ENCODE data around the gene SETD1A.

The SETD1A gene

DNA sequence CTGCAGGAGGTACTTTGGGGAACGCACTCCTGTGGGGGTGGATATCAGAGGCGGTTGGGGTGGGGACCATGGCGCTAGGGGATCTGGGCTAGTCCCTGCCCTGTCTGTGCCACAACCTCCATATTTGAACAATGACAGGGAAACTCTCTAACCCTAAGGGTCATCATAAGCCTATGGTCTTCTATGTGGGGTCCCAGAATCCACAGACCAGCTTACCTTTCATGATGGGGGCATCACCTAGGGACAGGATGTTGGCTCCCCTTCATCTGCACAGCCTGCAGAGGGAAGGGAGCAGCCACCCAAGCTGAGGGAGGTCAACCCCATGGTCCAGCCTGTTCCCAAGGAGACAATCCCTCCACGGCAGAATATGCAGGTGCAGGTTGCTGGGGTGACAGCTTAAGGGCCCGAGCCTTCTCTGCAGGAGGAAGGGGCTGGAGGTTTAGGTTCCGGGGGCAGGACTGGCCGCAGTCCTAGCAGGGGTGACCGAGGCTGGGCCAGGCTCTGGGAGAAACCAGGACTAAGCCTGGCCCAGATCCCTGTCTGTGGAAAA, 7.0 kb upstream of the SETD1A start:
- Histone ChIP-seq H3K27ac (peak overlapping the region in 19 of 21 experiments; percentile 79 to 98 (median 93)), H3K4me3 (peak overlapping the region; percentile 65 to 94 (median 72))

DNA sequence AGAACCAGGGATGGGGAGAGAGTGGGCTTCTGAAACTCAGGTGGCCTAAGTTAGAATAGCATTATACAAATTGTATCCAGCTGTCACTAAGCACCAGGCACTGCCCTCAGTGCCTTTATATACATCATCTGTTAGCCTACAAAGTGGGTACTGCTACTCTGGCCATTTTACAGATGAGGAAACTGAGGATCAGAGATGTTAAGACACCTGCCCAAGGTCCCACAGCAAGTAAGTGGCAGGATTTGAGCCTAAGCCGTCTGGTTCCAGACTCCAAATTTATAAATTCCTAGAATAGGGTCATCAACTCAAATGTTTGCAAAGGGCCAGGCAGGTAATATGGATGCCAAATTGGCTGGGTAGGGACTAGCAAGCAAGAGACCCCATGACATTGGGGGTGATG, 6.4 kb upstream of the SETD1A start:
- Histone ChIP-seq H3K4me3 (peak overlapping the region in 1 of 7 experiments; percentile 70), H3K27ac (peak overlapping the region in 7 of 21 experiments; percentile 5 to 92 (median 87))

DNA sequence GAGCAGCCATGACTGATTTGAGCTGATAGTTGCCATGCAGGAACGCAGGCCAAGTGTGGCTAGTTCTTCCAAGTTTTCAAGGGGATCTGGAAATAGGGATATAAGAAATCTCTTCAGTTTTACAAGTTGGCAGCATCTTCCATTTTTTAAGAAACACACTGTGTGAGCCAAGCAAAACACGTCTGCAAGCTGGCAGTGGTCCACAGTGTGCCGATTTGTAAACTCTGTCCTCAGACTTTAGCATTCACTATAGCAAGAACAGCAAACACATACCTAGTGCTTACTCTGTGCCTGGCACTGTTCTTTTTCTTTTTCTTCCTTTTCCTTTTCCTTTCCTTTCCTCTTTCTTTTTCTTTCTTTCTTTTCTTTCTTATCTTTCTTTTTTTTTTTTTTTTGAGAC, 5.8 kb upstream of the SETD1A start:
- peak overlapping the region in 4 of 21 experiments; percentile 5 to 92 (median 62) for H3K27ac ChIP-seq
- no peak overlapping the region for H3K4me3 ChIP-seq

DNA sequence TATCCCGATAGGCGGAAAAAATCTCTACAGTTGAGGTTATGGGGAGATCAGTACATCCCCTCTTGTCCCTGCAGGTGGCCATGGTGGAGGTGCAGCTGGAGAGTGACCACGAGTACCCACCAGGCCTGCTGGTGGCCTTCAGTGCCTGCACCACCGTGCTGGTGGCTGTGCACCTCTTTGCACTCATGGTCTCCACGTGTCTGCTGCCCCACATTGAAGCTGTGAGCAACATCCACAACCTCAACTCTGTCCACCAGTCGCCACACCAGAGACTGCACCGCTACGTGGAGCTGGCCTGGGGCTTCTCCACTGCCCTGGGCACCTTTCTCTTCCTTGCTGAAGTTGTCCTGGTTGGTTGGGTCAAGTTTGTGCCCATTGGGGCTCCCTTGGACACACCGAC, 4.4 kb upstream of the SETD1A start:
- peak overlapping the region in 3 of 21 experiments; percentile 1 to 50 (median 14) for H3K27ac ChIP-seq

DNA sequence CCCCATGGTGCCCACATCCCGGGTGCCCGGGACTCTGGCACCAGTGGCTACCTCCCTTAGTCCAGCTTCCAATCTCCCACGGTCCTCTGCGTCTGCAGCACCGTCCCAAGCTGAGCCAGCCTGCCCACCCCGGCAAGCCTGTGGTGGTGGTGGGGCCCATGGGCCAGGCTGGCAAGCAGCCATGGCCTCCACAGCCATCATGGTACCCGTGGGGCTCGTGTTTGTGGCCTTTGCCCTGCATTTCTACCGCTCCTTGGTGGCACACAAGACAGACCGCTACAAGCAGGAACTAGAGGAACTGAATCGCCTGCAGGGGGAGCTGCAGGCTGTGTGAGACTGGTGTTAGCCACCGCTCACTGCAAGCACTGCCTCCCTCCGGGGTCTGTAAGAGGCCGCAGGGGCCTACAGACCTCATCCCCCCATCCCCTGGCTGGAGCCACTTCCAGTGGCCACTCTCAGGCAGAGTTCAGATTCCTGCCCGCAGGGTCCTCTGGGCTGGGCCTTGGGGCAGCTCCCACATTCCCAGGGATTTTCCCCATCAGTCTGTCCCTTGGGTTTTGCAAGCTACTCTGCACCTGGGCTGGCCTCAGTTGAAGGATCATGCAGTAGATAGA, 3.9 kb upstream of the SETD1A start:
- Histone ChIP-seq H3K27ac (peak overlapping the region in 4 of 21 experiments; percentile 1 to 50 (median 24)), H3K4me3 (no peak overlapping the region)

More for the DNA sequence above, 4.4 kb upstream of the SETD1A start:
- H3K4me3 ChIP-seq: no peak overlapping the region

DNA sequence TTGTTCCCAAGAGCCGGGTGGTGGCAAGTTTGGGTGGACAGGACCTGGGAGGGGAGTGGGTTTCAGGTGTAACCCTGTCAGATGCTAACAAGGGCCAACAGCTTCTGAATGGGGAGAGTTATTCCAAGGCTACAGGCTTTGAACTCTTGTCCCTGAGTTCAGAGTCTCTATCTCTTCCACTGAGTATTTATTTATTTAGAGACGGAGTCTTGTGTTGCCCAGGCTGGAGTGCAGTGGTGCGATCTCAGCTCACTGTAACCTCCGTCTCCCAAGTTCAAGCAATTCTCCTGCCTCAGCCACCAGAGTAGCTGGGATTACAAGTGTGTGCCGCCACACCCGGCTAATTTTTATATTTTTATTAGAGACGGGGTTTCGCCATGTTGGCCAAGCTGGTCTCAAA, 2.6 kb upstream of the SETD1A start:
- no peak overlapping the region for H3K4me3 ChIP-seq
- no peak overlapping the region for H3K27ac ChIP-seq

DNA sequence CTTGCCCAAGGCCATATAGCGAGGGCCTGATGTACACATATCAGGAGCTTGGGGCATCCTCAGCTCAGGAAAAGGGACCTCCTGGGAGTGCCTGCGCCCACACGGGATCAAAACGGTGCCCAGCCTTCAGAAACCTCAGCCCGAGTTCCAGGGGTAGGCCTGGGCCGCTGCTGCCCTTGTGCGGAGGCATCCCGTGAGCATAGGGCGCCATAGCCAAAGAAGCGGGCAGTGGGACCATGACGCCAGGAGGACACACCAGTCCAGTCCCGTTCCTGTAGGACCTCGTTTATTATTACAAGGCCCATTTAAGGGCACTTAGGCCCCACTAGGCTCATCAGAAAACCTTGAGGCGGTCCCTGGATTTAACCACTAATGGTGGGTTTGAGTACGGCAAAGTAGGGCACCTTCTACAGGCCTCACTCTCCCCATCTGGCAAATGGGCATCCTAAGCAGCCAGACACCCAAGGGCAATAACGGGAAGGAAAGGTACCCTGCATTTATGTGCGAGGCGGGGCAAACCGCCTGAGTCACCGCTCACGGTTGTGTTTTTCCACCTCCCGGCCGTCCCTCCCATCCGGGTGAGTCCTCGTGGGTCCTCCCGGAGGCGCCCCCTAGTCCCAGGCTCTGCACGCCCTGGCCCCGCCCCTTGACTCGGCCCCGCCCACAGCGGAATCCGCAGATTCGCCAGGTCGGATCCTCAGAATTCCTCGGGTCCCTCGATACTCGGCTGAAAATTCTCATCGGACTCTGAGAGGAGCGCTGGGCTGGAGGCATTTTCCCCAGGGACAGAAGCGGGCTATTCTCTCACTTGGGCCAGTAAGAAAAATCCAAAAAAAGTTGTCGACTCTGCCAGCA, 726 bp upstream of the SETD1A start:
- Histone ChIP-seq H3K27ac (peak overlapping the region; percentile 89 to 100 (median 99)), H3K4me3 (peak overlapping the region; percentile 59 to 93 (median 81))

DNA sequence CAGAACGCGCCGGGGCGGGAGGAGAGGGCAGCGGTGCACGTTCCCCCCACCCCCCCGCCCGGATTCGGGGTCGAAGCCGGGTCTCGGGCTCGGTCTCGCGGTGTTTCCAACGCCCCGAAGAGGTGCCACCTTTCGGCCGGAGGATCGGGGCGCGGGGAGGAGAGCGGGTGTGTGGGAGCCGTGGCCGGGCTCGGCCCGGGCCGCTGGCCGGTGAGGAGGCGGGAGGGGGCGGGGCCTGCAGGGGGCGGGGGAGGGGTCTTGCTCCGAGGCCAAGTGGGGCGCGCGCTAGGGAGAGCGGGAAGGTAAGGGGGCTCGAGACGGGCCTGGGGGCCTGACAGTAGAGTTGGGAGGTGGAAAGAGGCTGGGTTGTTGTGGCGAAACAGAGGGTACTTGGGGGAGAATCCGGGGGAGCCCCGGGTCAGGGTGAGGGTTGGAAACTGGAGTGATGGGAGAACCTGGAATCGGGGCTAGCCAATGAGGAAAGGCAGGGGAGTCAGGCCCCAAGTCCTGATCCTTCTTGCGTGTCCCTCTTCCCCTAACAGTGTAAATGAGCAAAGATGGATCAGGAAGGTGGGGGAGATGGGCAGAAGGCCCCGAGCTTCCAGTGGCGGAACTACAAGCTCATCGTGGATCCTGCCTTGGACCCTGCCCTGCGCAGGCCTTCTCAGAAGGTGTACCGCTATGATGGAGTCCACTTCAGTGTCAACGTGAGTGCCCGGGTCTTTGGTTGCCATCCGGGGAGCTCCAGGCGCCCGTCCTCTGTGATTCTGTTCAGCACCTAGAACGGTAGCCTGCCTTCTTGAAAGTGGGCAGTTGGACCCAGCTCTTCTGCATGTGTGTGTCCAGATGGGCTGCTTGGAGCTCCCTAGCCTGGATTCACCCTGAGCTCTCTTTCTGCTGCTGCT, 873 bp downstream of the SETD1A start:
- Histone ChIP-seq H3K27ac (peak overlapping the region; percentile 89 to 100 (median 99)), H3K4me3 (peak overlapping the region; percentile 59 to 93 (median 81))

DNA sequence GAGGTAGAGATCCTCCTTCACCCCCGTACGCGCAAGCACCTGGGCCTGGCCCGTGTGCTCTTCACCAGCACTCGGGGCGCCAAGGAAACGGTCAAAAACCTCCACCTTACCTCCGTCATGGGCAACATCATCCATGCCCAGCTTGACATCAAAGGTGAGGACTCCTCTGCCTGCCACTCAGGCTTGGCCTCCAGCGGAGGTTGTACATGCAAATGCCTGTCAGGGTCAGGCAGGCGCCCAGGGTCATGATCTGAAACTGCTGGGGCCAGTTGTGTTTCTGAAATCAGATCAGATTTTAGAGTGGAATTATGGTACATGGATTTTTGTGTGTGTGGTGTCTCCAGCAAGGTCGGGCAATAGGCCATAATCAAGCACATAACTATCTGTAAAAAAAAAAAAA, 3.8 kb downstream of the SETD1A start:
- H3K27ac ChIP-seq: no peak overlapping the region

DNA sequence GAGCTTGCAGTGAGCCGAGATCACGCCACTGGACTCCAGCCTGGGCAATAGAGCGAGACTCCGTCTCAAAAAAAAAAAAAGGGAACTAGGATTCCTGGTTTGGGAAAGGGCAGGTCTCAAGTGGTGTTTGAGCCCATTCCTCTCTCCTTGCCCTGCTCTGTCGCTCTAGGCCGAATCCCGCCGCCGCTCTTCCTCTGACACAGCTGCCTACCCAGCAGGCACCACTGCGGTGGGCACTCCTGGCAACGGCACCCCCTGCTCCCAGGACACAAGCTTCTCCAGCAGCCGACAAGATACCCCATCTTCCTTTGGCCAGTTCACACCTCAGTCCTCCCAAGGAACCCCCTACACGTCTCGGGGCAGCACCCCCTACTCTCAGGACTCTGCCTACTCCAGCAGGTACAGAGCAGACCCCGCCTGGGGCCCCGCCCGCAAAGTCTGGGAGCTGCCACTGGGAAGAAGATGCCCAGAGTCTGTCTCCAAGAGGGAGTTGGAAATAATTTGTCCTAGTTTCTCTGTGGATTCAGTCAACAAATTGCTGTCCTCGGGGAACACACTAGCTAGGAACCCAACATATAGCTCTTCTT, 6.5 kb downstream of the SETD1A start:
- Histone ChIP-seq H3K4me3 (no peak overlapping the region), H3K27ac (no peak overlapping the region)

More for the DNA sequence above, 3.8 kb downstream of the SETD1A start:
- H3K4me3 ChIP-seq: no peak overlapping the region

DNA sequence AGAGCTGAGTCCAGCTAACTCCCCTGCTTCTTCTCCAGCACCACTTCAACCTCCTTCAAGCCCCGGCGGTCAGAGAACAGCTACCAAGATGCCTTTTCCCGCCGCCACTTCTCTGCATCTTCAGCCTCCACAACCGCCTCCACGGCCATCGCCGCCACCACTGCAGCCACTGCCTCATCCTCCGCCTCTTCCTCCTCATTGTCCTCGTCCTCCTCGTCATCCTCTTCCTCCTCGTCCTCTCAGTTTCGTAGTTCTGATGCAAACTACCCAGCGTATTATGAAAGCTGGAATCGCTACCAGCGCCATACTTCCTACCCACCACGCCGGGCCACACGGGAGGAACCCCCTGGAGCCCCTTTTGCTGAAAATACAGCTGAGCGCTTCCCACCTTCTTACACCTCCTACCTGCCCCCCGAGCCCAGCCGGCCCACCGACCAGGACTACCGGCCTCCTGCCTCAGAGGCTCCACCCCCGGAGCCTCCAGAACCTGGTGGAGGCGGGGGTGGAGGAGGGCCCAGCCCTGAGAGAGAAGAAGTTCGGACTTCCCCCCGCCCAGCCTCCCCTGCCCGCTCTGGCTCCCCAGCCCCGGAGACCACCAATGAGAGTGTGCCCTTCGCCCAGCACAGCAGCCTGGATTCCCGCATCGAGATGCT, 7.1 kb downstream of the SETD1A start:
- no peak overlapping the region for H3K27ac ChIP-seq
- H3K4me3 ChIP-seq: no peak overlapping the region

DNA sequence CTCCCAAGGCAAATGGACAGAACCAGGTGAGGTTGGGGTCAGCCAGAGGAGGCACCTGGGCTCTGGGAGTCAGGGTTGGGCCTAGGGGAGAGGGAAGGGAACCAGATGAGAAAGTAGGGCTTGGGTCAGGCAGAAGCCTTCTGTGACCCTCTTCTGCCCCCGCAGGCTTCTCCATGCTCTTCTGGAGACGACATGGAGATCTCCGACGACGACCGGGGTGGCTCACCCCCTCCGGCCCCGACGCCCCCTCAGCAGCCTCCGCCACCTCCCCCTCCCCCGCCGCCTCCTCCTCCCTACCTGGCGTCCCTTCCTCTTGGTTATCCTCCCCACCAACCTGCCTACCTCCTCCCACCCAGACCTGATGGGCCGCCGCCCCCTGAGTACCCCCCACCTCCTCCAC, 7.9 kb downstream of the SETD1A start:
- no peak overlapping the region for H3K27ac ChIP-seq
- no peak overlapping the region for H3K4me3 ChIP-seq

DNA sequence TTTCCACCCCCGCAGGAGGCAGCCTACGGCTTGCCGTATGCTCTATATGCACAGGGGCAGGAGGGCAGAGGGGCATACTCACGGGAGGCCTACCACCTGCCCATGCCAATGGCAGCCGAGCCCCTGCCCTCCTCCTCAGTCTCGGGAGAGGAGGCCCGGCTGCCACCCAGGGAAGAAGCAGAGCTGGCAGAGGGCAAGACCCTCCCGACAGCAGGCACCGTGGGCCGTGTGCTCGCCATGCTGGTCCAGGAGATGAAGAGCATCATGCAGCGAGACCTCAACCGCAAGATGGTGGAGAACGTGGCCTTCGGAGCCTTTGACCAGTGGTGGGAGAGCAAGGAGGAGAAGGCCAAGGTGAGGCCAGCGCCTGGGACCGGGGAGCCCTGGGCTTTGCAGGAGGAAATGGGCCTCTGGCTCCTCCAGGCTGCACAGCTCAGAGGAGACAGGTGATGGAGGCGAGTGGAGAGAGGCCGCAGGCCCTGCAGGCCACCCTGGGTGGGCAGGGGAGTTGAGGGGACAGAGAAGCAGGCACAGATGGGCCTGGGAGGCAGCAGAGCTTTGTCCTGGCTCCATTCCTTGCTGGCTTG, 8.6 kb downstream of the SETD1A start:
- H3K27ac ChIP-seq: no peak overlapping the region
- H3K4me3 ChIP-seq: no peak overlapping the region

DNA sequence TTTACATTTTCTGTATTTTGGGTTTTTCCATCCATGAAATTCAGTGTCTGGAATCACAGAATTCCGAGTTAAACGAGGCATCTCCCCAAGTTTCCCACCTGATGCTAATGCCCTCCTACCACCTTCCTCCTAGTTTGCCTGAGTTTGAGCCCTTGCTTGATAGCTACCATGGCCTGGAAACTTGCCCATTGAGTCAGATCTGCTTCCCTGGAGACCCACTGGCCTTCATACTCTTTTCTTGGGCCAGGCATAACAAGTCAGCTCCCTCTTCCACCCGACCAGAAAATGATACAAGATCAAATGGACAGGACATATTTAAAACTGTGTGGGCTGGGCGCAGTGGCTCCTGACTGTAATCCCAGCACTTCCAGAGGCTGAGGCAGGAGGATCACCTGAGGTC, 10.2 kb downstream of the SETD1A start:
- H3K27ac ChIP-seq: no peak overlapping the region
- H3K4me3 ChIP-seq: no peak overlapping the region

DNA sequence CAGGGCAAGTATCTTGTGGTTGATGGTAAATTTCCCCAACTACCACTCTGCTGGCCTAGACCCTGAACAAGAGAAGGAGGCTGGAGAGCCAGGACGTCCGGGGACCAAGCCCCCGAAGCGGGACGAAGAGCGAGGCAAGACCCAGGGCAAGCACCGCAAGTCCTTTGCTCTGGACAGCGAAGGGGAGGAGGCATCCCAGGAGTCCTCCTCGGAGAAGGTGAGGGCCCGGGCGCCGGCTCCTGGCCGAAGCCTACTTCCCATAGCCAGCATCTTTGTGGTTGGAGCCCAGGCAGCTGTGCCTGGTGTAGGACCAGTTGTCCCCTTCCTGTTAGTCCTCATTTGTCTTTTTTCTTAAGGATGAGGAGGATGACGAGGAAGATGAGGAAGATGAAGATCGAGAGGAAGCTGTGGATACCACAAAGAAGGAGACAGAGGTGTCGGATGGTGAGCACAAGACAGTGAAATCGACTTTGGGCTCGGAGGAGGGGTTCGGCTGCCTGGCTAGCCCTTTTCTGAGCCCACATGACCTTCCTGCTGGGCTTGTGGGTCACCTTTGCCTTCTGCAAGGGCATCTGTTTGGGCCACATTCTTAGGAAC, 11.8 kb downstream of the SETD1A start:
- Histone ChIP-seq H3K4me3 (no peak overlapping the region), H3K27ac (no peak overlapping the region)

DNA sequence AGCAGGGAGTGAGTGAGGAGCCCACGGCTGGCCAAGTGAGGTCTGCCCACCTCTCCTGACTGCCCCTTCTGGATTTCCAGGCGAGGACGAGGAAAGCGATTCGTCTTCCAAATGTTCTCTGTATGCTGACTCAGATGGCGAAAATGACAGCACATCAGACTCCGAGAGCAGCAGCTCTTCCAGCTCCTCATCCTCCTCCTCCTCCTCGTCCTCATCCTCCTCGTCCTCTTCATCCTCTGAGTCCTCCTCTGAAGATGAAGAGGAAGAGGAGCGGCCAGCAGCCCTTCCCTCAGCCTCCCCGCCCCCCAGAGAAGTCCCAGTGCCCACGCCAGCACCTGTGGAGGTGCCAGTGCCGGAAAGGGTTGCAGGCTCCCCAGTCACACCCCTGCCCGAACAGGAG, 13.7 kb downstream of the SETD1A start:
- no peak overlapping the region for H3K4me3 ChIP-seq
- no peak overlapping the region for H3K27ac ChIP-seq

DNA sequence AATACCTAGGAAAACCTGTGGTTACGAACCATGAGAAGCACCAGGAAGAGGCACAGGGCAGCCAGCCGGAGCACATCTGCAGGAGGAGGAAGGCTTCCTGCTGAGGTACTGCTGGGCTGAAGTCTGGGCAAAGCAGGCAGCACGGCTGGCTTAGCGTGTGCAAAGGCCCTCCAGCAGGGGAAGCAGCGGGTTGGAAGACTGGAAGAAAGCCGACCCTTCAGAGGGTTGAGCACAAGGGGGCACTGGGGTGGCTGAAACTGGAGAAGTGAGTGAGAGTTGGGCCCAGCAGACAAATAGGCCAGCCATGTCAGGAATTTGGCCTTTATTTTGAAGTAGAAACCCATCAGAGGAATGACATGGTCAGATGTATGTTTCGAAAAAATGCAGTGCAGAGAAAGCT, 15.3 kb downstream of the SETD1A start:
- H3K4me3 ChIP-seq: no peak overlapping the region
- no peak overlapping the region for H3K27ac ChIP-seq

DNA sequence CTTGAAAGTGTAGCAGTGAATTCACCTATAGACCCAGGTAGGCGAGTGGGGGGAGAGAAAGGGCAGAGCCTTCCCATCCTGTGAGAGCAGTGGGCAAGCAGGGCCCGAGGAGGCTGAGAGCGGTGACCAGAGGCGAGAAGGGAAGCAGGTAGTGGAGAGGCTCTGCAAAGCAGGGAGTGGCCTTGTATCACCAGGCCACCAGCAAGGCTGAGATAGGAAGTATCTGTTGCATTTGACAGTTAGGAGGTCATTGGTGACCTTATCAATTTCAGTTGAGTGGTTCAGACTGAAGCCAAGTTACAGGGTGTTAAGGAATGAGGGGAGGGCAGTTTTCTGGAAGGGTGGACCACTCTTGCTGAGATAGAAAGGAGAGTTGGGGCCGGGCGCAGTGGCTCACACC, 16.8 kb downstream of the SETD1A start:
- H3K4me3 ChIP-seq: no peak overlapping the region
- no peak overlapping the region for H3K27ac ChIP-seq

Data from skin epidermis (tissue), 12 donors.